HG02623 (cell line): Measurements from ENCODE around the gene KIF21B.

ENCODE experiments used
- ATAC-seq: cut with Tn5 transposase; IDR thresholded peaks from one replicate; pipeline ENCODE4 v1.9.1; 2021; ENCODE audit warnings: moderate library complexity; ENCODE audit not compliant: unreplicated experiment

KIF21B gene

DNA sequence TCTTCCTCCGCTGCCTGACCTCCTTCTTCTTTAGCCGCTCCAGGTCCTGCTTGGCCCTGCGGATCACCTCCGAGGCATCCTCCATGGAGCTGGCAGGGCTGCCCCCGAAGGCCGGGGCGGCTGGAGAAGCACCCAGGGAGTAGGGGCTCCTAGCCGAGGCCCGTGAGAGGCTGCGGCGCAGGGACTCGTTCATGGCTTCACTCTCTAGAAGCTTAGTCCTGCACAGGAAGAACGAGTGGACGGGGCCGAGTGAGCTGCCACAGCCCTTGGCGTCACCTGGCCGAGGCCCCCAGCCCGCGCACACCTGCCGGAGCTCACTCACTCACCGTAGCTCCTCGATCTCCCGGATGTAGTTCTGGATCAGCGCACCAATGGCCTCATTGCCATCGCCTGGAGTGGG is 23.1 kb downstream of the KIF21B start:
- no peak for ATAC-seq

DNA sequence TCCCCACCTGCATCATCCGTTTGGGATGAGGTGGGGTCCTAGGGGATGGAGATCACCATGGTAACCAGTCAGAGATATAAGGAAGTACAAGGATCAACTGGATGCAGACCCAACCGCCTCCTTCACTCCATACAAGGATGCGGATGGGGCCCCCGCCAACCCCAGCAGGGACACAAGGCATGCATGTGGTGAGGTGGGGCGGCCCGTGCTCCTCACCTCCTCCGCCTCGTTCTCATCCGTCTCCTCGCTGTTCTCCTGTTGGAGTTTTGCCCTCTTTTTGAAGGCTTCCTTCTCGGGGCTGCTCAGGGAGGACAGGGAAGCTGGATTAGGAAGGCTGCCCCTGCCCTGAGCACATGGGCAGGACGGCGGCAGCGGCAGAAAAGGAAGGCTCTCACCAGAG is 23.8 kb downstream of the KIF21B start:
- ATAC-seq, result no peak

DNA sequence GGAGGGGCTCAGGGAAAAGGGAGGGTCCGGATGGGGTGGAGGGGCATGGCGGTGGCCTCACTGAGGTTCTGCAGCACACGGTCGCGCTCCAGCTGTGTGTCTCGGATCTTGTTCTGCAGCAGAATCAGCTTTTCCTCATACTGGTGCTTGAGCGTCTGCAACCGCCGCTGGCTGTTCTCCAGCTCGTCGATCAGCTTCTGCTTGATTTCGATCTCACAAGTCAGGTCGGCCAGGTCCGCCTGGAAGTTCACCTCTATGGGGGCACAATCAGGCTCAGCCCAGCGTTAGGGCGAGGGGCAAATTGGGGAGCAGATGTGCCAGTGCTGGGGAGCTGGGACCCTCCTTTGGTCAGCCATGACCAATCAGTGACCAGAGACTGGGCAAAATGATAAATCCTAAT is 25.2 kb downstream of the KIF21B start:
- no peak for ATAC-seq

DNA sequence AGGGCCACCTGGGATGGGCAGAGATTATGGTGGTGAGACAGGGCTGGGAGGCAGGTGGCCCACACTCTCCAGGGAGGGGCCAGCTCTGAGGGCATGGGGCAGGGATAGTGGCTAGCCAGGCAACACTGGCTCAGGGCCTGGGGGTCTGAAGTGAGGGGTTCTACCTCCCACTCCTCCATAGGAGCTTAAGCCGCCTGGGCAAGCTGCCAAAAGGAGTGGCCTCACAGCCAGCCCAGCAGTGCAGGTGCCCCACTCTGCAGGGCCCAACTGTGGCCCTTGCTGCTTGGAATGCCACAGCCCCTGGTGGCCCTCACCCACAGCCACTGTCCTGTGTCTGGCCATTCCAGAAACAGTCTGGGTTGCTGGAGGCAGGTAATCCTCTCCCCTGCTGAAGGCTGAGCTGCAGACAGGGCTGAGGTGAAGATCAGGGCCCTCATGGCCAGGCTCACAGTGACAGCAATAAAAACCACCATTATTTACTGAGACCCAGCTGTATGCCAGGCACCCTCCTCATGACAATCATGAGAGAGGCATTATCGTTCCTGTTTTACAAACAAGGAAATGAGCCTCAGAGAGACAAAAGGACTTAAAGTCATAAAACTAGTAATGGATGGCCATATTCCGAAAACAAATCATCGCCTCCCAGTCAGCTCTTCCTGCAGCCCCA is 31.0 kb downstream of the KIF21B start:
- ATAC-seq, result no peak

DNA sequence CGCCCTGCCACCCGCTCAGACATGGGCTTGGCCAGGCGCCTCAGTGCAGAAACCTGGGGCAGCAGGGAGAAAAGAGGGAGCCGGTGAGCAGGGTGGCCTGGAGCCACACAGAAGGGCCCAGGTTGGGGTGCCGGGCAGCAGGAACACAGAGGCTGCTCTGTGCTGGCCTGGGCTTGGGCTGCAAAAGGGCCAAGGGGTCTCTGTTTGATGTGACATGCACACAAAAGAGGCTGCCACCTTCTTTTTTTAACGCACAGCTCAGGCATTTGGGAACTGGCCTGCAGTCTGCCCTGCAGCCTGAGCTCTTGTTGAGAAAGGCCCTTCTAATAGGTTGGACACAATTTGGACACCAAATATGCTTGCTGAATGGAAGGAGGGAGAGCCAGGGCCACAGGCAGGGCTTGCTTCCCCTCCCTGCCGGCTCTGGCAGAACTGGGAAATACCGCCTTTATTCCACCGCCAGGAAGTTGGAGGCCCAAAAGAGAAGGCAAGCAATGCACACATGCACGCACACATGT is 32.4 kb downstream of the KIF21B start:
- no peak for ATAC-seq

DNA sequence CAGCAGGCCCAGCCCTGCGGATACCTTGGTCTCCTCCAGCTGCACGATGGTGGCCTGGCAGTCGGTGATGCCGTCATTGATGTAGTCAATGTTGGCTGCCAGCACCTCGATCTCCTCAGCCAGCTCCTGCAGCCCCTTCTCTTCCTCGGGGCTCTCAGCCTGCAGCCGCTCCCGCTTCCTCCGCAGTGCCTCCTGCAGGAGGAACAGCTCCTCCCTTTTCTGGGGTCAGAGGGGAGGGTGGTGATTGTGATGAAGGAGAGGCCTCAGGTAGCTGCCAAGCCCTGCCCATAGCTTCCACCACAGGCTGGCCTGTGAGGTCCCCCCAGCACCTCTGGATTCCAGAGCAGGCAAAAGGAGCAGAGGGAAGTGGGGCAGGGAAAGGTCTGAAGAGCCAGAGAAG is 33.4 kb downstream of the KIF21B start:
- no peak for ATAC-seq

DNA sequence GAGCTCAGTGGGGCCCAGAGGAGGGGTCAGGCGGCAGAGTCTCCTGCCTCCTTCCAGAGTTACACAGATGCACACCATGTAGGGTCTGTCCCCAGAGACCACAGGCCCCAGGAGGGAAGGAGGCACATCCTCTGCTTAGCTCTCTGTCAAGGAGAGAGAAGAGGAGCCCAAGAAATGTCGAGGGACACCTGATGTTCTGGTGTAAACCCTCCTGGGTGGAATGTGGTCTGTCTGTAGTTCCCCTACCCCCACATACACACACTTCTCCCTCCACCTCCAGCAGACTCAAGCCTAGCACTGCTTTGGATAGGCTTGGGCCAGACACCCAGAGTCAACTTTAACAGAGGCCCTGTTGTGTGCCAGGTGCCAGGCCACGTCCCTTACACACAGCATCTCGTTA is 34.2 kb downstream of the KIF21B start:
- no peak for ATAC-seq

DNA sequence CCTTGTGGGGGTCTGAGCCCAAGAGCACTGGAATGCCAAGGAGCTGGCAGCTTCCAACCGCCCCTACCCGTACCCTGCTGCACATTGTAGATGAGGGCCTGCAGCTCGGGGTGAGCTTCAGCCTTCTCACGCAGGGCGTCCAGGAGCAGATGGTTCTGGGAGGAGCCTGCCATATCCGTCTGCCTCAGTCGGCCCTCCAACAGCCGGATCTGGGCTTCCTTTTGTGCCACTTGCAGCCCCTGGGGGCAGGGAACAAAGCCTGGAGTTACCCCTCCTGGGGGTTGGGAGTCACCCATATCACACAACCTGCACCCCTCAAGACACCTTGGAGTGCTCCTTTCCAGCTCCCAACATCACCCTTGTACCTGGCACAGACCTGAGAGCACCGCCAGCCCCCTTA is 34.8 kb downstream of the KIF21B start:
- ATAC-seq, result no peak

DNA sequence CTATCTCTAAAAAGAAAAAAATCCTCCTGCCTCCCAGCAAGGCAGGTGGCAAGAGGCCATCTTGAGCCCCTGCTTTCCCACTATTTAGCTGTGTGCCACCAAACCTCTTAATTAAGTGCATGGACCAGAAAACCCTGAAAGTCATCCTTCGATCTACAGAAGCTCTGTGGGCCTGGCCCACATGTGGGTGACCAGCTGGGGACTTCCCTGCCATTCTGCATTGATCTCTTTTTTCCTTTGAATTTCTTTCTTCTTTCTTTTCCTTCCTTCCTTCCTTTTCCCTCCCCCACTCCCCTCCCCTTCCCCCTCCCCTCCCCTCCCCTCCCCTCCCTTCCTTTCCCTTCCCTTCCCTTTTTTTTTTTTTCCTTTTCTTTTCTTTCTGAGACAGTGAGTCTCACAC is 38.0 kb downstream of the KIF21B start:
- no peak for ATAC-seq

DNA sequence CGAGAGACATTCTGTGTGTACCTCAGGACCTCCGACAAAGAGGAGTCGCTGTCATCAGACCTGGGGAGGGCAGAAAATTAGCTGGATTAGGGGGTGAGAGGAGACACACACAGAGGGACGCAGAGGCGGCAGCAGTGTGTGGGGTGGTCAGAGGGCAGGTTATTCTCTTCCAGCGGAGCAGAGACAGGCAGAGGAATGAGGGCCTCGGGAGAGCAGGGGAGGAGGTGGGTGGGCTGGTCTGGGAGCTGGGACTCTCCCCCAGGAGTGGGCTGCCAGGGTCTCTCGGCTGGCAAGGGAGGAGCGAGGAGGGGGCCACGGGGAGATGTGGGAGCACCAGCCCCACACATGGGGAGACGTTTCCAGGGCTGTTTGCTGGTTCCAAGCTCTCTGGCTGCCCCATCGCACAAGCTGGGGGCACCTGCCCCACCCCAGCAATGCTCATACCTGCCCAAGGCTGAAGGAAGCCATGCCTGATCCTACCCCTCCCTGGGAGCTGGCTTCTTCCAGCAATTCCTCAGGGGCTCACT is 40.4 kb downstream of the KIF21B start:
- ATAC-seq, result no peak

DNA sequence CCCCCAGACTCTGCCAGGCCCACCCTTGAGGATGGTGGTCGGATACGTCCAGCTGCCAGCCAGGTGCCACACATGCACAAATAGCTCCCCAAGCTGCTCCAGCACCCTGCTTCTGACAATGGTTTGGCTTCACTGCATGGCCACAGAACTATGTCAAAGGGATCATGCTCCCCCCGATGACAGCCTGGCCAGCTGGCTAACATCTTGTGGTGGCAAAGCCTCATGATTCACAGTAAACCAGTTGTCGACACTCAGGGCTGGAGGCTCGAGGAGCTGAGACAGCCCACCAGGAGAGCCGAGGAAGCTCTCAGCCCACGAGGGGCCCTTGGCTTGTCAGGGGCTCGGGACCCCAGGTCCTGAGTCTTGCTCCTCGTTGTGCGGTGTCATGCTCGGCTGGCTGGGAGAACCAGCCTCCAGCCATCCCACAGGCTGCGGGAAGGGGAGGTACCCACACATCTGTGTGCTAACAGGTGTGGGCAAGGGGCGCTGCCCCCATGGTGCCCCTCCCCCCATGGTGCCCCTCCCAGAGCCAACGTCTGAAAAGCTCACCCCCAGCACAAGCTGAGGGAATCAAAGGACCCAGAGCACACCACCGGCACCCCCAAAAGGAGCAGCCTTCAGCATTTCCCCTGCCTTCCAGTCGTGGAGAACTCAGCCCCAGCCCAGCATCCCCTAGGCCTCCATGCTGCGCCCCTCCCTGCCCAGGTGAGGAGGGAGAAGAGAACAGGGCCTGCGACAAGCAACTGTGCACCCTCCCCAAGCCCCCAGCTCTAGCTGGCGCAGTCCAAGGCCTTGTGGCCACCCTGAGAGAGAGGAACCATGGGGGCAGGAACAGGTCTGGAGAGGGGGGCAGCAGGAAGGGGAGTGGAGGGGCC is 41.2 kb downstream of the KIF21B start:
- no peak for ATAC-seq

DNA sequence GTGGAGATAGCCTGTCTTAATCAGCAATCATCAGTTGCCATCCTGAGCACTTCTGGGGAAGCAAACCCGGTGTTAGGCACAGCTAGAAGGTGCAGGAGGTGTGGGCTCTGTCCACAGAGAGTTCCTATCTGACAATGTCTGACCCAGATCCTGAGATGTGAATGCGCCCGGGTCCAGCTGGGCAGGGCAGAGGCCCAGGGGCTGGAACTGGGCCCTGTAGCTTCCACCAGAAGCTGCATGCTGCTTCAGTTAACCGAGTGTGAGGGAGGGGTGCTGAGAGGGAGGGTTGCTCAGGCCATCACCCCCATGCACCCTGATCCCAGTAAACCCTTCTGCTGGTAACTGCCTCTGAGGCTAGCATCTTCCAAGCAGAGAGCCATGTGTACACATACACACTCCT is 42.2 kb downstream of the KIF21B start:
- ATAC-seq, result no peak

DNA sequence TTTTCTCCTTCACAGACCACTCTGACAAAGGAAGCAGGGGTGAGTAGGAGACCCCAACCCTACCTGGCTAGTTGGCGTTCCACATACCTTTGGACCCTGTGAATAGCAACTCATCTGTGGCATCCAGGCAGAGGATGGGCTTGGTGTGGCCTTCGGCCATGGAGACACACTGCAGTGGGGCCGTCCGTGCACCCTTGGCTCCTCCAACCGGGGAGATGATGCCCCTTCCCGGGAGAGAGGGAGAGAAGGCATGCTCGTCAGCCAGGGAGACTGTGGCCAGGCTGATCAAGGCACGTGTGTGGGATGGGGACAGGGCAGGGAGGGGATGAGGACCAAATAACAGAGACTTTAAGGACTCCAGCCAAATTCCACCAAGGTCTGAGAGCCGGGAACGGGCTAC is 42.6 kb downstream of the KIF21B start:
- no peak for ATAC-seq

DNA sequence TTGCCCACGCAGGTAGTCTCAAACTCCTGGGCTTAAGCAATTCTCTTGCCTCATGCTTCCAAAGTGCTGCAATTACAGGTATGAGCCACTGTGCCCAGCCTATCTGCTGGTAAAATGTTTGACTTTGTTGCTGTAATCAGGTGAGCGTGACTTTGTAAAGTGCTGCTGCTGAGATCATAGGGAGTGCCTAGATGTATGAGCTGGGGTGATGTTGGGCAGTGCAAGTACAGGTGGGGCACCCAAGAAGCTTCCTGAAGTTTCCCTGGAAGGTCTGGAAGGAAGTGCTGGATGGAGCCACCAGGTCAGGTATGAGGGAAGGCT is 43.1 kb downstream of the KIF21B start:
- no peak for ATAC-seq

DNA sequence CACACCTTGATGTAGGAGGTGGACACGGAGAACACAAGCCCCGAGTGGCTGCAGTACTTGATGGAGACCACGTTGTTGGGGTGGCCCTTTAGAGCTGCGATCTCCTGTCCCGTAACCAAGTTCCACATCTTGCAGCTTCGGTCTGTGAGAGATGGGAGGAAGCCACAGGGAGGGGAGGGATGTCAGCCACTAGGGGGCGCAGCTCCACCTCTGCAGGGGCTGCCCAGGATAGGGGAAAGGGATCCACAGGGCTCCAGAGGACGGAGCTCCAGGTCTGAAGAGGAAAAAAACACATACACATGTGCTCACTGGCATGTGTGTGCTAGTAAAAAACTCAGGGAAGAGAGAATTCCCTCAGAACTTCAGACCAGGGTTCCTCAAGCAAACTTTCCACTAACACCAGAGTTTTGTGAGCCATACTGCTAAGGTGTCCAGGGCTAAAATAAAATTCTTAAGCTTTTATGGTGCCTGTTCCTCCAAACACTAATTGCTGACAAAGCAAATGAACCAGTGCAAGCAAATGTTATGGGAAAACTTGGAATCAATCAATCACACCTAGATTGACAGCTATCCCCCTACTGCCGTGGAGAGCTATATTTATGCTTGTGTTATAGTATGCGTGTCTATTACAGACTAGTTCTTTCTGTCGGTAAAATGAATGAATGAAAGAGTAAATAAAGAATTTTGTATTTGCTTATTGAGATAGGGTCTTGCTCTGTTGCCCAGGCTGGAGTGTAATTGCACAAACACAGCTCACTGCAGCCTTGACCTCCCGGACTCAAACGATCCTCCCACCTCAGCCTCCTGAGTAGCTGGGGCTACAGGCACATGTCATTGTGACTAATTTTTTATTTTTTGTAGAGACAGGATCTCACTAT is 43.7 kb downstream of the KIF21B start:
- no peak for ATAC-seq

DNA sequence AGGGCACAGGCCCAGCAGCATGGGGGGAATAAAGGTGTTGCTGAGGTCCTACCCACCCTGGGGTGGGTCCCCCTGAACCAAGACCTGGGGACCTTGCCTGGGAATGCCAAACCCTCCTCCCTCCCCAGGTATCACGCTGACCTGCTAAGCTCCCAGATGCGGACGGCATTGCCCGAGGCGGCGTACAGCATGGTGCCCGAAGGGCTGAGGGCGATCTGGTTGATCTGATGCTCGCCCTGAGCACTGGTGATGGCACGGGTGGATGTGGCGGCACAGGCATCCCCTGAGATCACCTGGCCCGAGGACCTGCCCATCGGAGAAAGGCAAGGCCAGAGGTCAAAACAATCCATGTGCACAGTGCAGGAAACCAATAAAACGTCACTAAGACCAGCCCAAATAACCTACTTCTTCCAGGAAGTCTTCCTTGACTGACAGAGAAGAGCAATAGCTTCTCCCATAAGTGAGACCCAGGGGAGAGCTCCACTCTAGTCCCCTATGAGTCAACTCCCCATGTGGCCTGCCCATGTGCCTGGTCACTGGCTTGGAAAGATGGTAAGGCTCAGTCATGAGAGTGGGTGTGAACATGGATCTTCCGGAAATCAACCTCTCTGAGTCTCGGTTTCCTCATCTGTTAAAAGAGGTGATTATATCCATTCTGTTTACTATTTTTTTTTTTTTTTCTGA is 46.3 kb downstream of the KIF21B start:
- no peak for ATAC-seq

DNA sequence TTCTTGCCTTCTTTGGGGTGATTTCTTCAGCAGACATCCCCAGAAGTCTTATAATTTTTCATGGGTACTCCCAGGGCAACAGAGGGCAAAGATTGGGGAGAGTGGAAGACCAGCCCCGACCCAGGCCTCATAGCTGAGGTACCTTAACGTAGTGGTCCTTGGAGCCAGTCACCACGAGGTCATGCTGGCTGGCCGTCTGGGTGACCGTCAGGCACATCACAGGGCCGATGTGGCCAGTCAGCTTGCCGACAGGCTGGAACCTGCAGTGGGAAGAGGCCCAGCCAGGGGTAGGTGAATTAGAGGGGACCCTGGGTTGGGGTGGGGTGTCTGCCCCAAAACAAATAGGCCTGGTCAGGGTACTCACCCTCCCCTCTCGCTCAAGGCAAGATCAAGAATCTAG is 46.9 kb downstream of the KIF21B start:
- no peak for ATAC-seq

DNA sequence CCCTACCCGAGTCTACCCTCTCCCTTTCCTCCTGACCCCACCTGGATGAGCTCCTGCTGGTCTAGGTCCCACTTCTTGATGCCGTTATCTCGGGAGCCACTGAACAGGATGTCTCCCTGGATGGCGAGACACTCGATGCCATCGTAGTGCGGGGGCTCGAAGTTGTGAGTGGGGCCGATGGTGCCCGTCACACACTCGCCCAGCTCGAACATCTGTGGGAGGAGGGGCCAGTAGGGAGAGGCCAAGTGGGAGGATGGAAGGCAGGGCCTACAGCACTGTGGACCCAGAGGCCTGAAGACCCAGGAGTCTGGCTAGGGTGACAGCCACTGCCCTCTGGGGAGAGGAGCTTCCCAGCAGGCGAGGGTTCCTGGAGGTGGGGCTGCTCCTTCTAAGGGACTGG is 48.1 kb downstream of the KIF21B start:
- no peak for ATAC-seq

DNA sequence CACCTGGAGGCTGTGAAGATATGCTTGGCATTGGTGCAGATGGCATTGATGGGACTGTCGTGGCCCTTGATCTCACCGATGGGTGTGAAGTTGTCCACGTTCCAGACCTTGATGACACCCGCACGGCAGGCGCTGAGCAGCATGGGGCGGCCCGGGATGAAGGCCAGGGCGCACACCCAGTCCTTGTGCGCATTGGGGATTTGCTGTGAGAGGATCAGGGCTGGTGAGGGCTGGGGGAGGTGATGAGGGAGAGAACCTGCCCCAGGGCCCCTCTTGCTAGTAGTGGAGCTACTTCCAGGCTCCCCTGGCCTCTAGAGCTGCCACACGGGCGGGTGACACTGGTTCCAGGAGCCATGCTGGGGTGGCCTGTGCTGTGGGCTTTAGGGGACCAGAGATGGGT is 48.8 kb downstream of the KIF21B start:
- no peak for ATAC-seq

DNA sequence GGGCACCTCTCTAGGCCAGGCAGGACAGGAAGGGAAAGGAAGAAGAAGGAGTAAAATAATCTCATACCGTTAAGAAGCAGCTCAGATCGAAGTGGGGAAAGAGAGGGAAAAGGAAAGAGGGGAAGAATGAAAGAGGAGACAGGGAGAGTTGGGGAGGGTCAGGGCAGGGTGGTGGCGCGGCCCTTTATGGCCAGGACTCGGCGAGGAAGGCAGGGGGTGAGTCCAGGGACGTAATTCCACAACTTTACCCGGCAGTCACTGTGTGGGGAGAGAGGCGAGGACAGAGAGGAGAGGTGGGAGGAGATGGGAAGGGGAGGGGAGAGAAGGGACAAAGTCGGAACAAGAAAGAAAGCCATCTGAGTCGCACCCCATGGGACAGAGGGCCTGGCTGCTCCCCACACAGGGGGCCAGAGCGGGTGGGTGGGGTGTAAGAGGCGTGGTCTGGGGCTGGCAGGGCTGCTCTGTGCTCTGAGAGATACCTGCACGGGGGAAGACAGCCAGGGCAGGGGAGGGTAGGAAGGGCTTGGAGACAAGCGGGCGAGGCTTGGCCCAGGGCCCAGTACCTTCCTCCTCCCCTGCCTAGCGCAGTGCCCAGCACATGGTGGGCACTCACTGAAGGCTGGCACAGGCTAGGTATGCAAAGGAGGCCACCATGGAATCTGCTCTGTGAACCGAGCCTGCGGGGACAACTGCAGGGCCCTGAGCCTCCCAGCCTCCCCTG is 49.4 kb downstream of the KIF21B start:
- ATAC-seq, result no peak
